GM19035 (cell line): ENCODE measurements around the gene HERC6.
"Not testable (repeated sequence)": the region's sequence is repeated elsewhere in the genome, so short reads cannot be mapped to it uniquely, and the experiment has no call there.

Experiments
- ATAC-seq: cut with Tn5 transposase; IDR thresholded peaks from one replicate; pipeline ENCODE4 v1.9.1; 2021; ENCODE audit not compliant: unreplicated experiment

HERC6 gene

GRCh38 chr4:88445252-88445651 is 66.6 kb downstream of the HERC6 start:
- ATAC-seq: no peak

DNA sequence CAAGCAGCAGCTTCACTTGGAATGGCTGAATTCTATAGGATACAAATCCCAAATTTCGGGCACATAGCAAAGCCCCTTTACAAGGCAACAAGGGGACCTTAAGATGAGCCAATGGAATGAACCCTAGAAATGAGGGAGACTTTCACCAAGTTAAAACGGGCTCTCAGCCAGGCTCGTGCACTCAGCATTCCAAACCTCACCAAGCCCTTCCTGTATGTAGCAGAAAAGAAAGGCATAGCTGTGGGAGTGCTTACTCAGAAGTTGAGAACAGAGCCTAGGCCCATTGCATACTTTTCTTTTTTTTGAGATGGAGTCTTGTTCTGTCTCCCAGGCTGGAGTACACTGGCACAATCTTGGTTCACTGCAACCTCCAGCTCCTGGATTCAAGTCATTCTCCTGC is 67.5 kb downstream of the HERC6 start:
- ATAC-seq: no peak

DNA sequence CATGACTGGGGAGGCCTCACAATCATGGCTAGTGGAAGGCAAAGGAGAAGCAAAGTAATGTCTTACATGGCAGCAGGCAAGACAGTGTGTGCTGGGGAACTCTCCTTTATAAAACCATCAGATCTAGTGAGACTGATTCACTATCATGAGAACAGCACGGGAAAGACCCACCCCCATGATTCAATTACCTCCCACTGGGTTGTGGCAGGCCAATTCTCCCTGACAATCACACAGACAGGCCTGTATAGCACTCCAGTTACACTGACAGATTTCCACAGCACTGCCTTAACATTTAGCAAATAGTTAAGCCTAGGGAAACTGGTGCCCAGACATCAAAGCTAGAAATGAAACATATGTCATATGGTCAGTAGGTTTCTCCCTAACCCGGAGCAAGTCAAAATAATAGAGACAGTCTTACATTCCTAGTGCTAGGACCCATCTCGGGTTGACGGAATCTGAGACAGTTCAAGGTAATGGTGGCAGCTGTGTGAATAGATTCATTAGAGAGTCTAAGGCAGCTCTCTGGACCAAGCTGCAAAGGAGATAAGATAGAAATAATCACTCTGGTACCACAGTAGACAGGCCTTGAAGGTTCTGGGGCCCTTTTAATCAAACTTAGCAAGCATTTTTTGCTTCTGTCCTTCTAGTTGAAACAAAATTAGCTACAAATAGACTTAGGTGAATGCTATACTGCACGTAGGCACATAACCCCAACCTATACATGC is 68.9 kb downstream of the HERC6 start:
- ATAC-seq: no peak

GRCh38 chr4:88448211-88448765 is 69.6 kb downstream of the HERC6 start:
- not testable (repeated sequence) for ATAC-seq

DNA sequence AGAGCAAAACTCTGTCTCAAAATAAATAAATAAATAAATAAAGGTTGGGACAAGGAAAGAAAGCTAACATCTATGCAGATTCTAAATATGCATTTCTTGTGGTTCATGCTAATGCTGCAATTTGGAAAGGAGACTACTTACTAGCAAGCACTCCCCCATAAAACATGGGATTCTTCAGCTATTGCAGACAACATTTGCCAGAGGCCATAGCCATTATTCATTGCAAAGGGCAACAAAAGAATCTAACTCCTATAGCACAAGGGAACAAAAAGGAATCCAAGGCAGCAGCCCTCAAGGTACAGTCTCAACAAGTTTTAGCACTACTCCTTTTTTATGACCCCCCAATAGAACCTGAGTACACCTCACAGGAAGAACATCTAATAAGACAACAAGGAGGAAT is 70.2 kb downstream of the HERC6 start:
- ATAC-seq: no peak

- no peak for ATAC-seq
These were observed 70.6 kb downstream of the HERC6 start for GRCh38 chr4:88449290-88449689.

DNA sequence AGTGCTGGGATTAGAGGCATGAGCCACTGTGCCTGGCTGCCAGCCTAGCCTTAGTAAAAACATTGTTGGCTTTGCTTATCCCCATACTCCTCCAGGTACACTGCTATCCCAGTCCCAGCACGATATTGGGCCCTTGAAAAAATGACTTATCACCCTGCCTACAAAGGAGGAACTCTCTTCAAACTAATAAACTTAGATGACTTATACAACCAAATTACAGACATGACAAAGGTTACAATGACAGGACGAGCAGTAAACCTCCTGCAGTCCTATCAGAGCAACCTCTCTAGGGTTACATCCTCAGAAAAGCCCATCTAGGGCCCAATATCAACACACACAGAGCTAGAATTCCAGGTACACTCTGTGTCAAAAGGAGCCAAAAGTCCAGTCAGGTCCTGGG is 72.6 kb downstream of the HERC6 start:
- no peak for ATAC-seq

DNA sequence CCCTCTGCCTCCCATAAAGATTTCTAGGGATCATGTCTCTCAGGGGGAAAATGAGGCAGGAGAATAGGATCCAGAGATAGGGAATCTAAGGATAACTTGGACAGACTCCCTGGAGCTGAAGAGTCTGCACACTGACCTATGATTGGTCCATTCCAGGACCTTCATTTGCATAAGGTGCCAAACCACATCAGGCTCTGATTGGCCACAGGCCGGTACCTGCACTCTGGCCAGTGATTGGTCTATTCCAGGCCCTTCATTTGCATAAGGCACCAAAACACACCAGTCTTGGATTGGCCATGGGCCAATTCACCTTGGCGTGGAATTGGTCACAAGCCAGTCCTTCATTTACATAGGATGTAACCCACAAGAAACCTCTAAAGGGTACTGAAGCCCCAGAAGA is 74.3 kb downstream of the HERC6 start:
- ATAC-seq: no peak

- peak; percentile 88 for ATAC-seq
These were observed 78.1 kb downstream of the HERC6 start, which contains the start of gene HERC5 for GRCh38 chr4:88456670-88457306. TSS of gene HERC5 (plus strand) at chr4:88457119. CDS start at chr4:88457270, 151 bp downstream.

DNA sequence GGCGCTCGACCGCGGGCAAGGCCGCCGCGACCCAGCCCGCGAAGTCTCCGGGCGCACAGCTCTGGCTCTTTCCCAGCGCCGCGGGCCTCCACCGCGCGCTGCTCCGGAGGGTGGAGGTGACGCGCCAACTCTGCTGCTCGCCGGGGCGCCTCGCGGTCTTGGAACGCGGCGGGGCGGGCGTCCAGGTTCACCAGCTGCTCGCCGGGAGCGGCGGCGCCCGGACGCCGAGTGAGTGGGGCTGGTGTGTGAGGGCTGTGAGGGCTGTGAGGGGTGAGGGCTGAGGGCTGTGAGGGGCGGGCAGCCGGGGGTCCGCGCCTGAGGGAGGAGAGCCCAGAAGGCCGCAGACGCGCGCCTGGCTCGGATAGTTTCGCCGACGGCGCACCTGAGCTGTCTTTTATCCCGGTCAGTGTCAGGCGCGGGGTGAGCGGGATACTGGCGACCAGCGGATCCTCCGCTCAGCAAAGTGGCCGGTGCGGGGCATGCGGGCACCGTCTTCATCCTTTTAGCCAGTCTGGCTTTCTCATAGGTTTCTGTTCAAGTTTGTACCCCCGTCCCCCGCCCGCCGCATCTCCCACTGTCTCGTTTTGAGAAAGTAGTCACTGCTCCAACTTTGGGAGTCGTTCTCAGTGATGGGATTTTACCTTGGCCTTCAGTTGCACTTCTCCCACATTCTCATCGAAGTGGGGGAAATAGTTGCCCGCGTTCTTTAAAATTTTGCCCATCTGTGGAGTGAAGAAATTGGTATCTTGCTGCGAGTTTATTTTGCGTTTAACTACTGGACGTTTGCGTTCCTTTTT is 78.9 kb downstream of the HERC6 start:
- ATAC-seq: peak; percentile 44

DNA sequence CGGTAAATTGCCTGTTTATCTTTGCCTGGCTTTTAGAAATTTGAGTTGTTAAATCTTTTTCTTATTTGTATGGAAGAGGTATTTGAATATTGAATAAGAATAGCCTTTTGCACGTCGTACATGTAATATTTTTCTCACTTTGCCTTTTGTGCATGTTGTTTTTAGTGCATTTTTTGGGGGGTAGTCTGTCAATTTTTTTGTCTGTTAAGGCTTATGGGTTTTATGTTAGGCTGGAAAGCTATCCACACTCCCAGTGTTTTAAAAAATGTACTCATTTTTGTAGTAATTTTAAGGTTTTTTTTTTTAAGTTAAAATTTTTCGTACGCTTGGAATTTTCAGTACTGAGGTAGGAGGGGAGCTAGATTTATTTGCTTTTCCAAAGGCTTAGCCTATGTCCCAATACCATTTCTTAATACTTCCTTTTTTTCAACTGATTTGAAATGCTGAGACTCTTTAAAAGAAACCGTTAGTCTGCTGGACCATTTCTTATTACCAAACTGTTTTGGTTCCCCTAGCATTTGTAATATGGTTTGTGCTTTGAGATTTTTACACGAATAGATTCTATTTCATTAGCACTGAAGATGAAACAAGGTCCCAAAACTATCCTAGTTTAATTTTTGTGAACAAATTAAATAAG is 79.6 kb downstream of the HERC6 start:
- no peak for ATAC-seq

DNA sequence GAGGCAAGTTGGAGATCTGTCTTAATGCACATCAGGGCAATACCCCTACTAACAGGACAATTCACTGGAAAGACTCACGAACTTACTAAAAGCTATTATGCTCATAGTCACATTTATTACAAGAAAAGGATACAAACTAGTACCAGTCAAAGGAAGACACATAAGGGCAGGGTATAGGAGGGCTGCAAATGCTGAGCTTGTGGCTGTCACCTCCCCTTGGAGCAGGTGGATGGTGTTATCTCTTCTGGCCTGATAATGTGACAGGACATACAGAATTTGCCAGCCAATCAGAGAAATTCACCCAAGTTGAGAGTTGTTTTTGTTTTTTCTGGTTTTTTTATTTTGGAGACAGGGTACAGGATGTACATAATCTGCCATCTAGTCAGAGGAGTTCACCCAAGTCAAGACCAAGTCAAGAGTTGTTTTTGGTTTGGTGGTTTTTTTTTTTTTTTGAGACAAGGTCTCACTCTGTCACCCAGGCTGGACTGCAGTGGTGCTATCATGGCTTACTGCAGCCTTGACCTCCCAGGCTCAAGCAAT is 87.1 kb downstream of the HERC6 start:
- ATAC-seq: no peak

DNA sequence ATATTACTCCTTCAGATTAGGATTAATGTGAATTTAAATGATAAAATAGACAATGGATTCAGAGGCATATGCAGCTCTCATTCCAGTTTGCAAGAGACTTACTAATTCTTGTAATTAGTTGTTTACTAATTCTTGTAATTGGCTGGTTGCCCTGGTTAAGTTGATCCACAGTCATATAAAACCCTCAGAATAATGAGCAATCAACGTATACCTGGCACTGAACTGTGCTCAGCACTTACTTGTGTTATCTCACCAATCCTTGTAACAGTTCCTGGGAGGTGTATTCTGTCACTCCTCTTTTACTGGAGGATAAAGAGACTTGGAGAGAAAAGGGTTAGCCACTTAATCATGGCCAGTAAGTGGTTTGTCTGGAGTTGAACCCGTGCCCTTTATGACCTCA is 88.7 kb downstream of the HERC6 start:
- ATAC-seq: no peak

DNA sequence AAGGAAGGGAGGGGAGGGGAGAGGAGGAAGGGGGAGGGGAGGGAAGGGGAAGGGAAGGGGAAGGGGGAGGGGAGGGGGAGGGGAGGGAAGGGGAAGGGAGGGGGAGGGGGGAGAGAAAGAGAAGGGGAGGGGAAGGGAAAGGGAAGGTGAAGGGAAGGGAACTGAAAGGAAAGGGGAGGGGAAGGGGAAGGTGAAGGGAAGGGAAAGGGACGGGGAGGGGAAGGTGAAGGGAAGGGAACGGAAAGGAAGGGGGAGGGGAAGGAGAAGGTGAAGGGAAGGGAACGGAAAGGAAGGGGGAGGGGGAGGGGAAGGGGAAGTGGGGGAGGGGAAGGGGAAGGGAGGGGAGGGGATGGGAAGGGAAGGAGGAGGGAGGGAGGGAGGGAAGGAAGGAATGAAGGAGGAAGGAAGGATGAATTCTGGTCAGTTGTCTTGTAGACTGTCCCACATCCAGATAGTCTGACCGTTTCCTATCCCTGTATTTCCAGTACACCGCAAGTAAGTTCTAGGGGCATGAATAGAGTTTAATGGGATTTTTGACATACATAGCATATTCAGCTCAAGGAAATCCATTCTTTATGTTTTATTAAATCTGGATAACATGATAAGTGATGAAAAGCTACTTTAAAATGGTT is 98.7 kb downstream of the HERC6 start:
- ATAC-seq: no peak

GRCh38 chr4:88478247-88478646 is 99.6 kb downstream of the HERC6 start:
- ATAC-seq: no peak

DNA sequence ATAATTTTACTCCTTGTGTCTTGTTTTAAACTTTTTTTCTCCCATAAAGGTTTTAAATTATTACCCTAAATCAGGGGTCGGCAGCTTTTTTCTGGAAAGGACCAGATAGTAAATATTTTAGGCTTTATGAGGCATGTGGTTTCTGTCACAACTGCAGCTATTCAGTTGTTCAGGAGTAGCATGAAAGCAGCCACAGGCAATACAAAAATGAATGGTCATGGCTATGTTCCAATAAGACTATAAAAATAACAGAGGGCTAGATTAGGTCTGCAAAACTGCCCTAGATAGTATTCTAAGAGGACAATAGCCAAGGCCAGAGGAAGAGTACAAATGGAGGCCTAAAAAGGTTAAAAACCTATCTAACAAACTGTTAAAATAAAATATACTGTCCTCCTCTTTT is 102.9 kb downstream of the HERC6 start:
- no peak for ATAC-seq

DNA sequence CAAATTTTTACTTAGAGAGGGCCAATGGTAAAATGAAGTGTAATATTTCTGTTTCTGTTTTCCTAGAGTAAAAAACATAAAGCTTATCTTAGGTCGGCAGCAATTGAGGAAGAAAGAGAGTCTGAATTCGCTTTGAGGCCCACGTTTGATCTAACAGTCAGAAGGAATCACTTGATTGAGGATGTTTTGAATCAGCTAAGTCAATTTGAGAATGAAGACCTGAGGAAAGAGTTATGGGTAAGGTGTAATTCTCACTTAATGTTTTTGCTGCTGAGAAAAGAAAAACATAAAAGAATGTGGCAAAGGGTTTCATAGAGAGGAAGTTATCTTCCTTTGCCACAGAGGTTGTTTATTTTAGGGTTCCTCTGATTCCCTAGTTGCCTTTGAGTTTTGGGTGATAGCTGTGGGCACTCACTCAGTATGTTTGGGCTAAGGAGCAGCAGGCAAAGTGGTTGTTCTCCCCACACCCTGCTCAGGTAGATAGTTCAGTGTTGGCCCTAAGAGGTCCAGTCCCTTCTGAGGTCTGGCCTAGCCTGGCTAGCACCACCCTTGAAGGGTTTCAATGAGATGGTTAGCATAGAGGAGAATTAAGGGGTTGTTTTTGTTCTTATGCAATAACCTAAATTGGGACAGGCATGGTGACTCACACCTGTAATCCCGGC is 110.6 kb downstream of the HERC6 start:
- no peak for ATAC-seq
